Measurements from ENCODE around the gene MAF.

Gene MAF

GRCh38 chr16:79601931-79602627, 1.5 kb upstream of the MAF start:
- Histone ChIP-seq H3K27ac (ENCODE audit: insufficient read depth, low read length, poor library complexity, severe bottlenecking) (peak overlapping the region; percentile 71), H3K4me3 (ENCODE audit: insufficient read depth, low read depth, low read length, poor library complexity, severe bottlenecking) (peak overlapping the region; percentile 87), H3K36me3 (ENCODE audit: control insufficient read depth, insufficient read depth, low read length) (no peaks in the 10 kb centered on the region), H3K4me1 (ENCODE audit: control insufficient read depth, insufficient read depth, low read length, poor library complexity, severe bottlenecking) (no peaks in the 10 kb centered on the region), H3K9me3 (ENCODE audit: control insufficient read depth, low read length) (no peaks in the 10 kb centered on the region), H3K27me3 (replicated peaks; ENCODE audit: control insufficient read depth, insufficient read depth, low read length, poor library complexity, severe bottlenecking) (no peaks in the 10 kb centered on the region)
- peak; percentile 69 to 80 (median 72) for DNase-seq

GRCh38 chr16:79601092-79601930, 774 bp upstream of the MAF start:
- peak overlapping the region; percentile 71 for H3K27ac ChIP-seq (ENCODE audit: insufficient read depth, low read length, poor library complexity, severe bottlenecking)
- no peaks in the 10 kb centered on the region for H3K27me3 ChIP-seq (replicated peaks; ENCODE audit: control insufficient read depth, insufficient read depth, low read length, poor library complexity, severe bottlenecking)
- no peaks in the 10 kb centered on the region for H3K4me1 ChIP-seq (ENCODE audit: control insufficient read depth, insufficient read depth, low read length, poor library complexity, severe bottlenecking)
- peak overlapping the region; percentile 87 for H3K4me3 ChIP-seq (ENCODE audit: insufficient read depth, low read depth, low read length, poor library complexity, severe bottlenecking)
- H3K36me3 ChIP-seq (ENCODE audit: control insufficient read depth, insufficient read depth, low read length) = no peaks in the 10 kb centered on the region
- H3K9me3 ChIP-seq (ENCODE audit: control insufficient read depth, low read length) = no peaks in the 10 kb centered on the region
- DNase-seq = peak in 2 of 3 donors; percentile 20 to 23

- Histone ChIP-seq H3K27me3 (replicated peaks; ENCODE audit: control insufficient read depth, insufficient read depth, low read length, poor library complexity, severe bottlenecking) (no peaks in the 10 kb centered on the region), H3K4me1 (ENCODE audit: control insufficient read depth, insufficient read depth, low read length, poor library complexity, severe bottlenecking) (no peaks in the 10 kb centered on the region), H3K9me3 (ENCODE audit: control insufficient read depth, low read length) (no peaks in the 10 kb centered on the region), H3K4me3 (ENCODE audit: insufficient read depth, low read depth, low read length, poor library complexity, severe bottlenecking) (peak overlapping the region; percentile 87), H3K27ac (ENCODE audit: insufficient read depth, low read length, poor library complexity, severe bottlenecking) (peak overlapping the region; percentile 70), H3K36me3 (ENCODE audit: control insufficient read depth, insufficient read depth, low read length) (no peaks in the 10 kb centered on the region)
- DNase-seq = peak; percentile 43 to 51 (median 46)
These were observed 500 bp downstream of the MAF start for GRCh38 chr16:79599837-79600637.

GRCh38 chr16:79599256-79599836, 1.2 kb downstream of the MAF start:
- Histone ChIP-seq H3K27me3 (replicated peaks; ENCODE audit: control insufficient read depth, insufficient read depth, low read length, poor library complexity, severe bottlenecking) (no peaks in the 10 kb centered on the region), H3K36me3 (ENCODE audit: control insufficient read depth, insufficient read depth, low read length) (no peaks in the 10 kb centered on the region), H3K9me3 (ENCODE audit: control insufficient read depth, low read length) (no peaks in the 10 kb centered on the region), H3K4me1 (ENCODE audit: control insufficient read depth, insufficient read depth, low read length, poor library complexity, severe bottlenecking) (no peaks in the 10 kb centered on the region), H3K27ac (ENCODE audit: insufficient read depth, low read length, poor library complexity, severe bottlenecking) (peak overlapping the region; percentile 50), H3K4me3 (ENCODE audit: insufficient read depth, low read depth, low read length, poor library complexity, severe bottlenecking) (peak overlapping the region; percentile 87)
- peak in 1 of 3 donors; percentile 15 for DNase-seq

GRCh38 chr16:79598348-79599181, 2.0 kb downstream of the MAF start:
- Histone ChIP-seq H3K36me3 (ENCODE audit: control insufficient read depth, insufficient read depth, low read length) (no peaks in the 10 kb centered on the region), H3K4me1 (ENCODE audit: control insufficient read depth, insufficient read depth, low read length, poor library complexity, severe bottlenecking) (no peaks in the 10 kb centered on the region), H3K27ac (ENCODE audit: insufficient read depth, low read length, poor library complexity, severe bottlenecking) (peak overlapping the region; percentile 42), H3K9me3 (ENCODE audit: control insufficient read depth, low read length) (no peaks in the 10 kb centered on the region), H3K27me3 (replicated peaks; ENCODE audit: control insufficient read depth, insufficient read depth, low read length, poor library complexity, severe bottlenecking) (no peaks in the 10 kb centered on the region), H3K4me3 (ENCODE audit: insufficient read depth, low read depth, low read length, poor library complexity, severe bottlenecking) (peak overlapping the region; percentile 57)
- peak; percentile 19 to 31 (median 27) for DNase-seq

GRCh38 chr16:79598063-79598347, 2.5 kb downstream of the MAF start:
- no peaks in the 10 kb centered on the region for H3K4me1 ChIP-seq (ENCODE audit: control insufficient read depth, insufficient read depth, low read length, poor library complexity, severe bottlenecking)
- H3K27me3 ChIP-seq (replicated peaks; ENCODE audit: control insufficient read depth, insufficient read depth, low read length, poor library complexity, severe bottlenecking) = no peaks in the 10 kb centered on the region
- peak overlapping the region; percentile 57 for H3K4me3 ChIP-seq (ENCODE audit: insufficient read depth, low read depth, low read length, poor library complexity, severe bottlenecking)
- H3K36me3 ChIP-seq (ENCODE audit: control insufficient read depth, insufficient read depth, low read length) = no peaks in the 10 kb centered on the region
- no peak for DNase-seq
- no peaks in the 10 kb centered on the region for H3K9me3 ChIP-seq (ENCODE audit: control insufficient read depth, low read length)
- H3K27ac ChIP-seq (ENCODE audit: insufficient read depth, low read length, poor library complexity, severe bottlenecking) = peak overlapping the region; percentile 42

GRCh38 chr16:79597277-79598062, 3.1 kb downstream of the MAF start:
- Histone ChIP-seq H3K27me3 (replicated peaks; ENCODE audit: control insufficient read depth, insufficient read depth, low read length, poor library complexity, severe bottlenecking) (no peaks in the 10 kb centered on the region), H3K36me3 (ENCODE audit: control insufficient read depth, insufficient read depth, low read length) (no peaks in the 10 kb centered on the region), H3K9me3 (ENCODE audit: control insufficient read depth, low read length) (no peaks in the 10 kb centered on the region), H3K4me1 (ENCODE audit: control insufficient read depth, insufficient read depth, low read length, poor library complexity, severe bottlenecking) (no peaks in the 10 kb centered on the region), H3K4me3 (ENCODE audit: insufficient read depth, low read depth, low read length, poor library complexity, severe bottlenecking) (peak overlapping the region; percentile 57), H3K27ac (ENCODE audit: insufficient read depth, low read length, poor library complexity, severe bottlenecking) (peak overlapping the region; percentile 42)
- no peak for DNase-seq

GRCh38 chr16:79595931-79596450, 4.5 kb downstream of the MAF start:
- Histone ChIP-seq H3K27ac (ENCODE audit: insufficient read depth, low read length, poor library complexity, severe bottlenecking) (peak overlapping the region; percentile 48), H3K27me3 (replicated peaks; ENCODE audit: control insufficient read depth, insufficient read depth, low read length, poor library complexity, severe bottlenecking) (no peaks in the 10 kb centered on the region), H3K4me3 (ENCODE audit: insufficient read depth, low read depth, low read length, poor library complexity, severe bottlenecking) (peak overlapping the region; percentile 57), H3K9me3 (ENCODE audit: control insufficient read depth, low read length) (no peaks in the 10 kb centered on the region), H3K36me3 (ENCODE audit: control insufficient read depth, insufficient read depth, low read length) (no peaks in the 10 kb centered on the region), H3K4me1 (ENCODE audit: control insufficient read depth, insufficient read depth, low read length, poor library complexity, severe bottlenecking) (no peaks in the 10 kb centered on the region)
- no peak for DNase-seq

Data from effector memory CD4-positive, alpha-beta T cell (primary cell).